Bronchial epithelial cell (primary cell): ENCODE data around the gene MPZL1. TPM values are rescaled to one million over a fixed set of nuclear protein-coding genes. Genes with fewer than 3 reads are reported as not detected.
A peak's percentile ranks its signal among the peaks of the same experiment; 100 is the strongest.

Experiments
- DNase-seq: peaks from one replicate; pipeline ENCODE4 v3.0.0-alpha.2; 2010; ENCODE audit warnings: low read depth
- FAIRE-seq: peaks from 2 replicates; lab custom pipeline; 2011; peaks lifted over from hg19 to GRCh38; lab: Jason Lieb, UNC
- H3K27me3 ChIP-seq: 2 replicates; pipeline ENCODE4 v1.5.1; 2011; ENCODE audit warnings: low read length; ENCODE audit not compliant: control insufficient read depth, insufficient read depth
- H3K36me3 ChIP-seq: 2 replicates; pipeline ENCODE4 v1.5.1; 2011; ENCODE audit warnings: low read length; ENCODE audit not compliant: control insufficient read depth, insufficient read depth
- H3K4me3 ChIP-seq: 2 replicates; pipeline ENCODE4 v1.5.1; 2011; ENCODE audit warnings: mild to moderate bottlenecking, low read depth, low read length, control low read depth
- total RNA-seq: library from RNA; depleted of rRNA; stranded (reverse); fragments of >200 nt; gene quantifications from 2 replicates; pipeline ENCODE4 v1.2.1, GENCODE V29; 2014
- TF ChIP-seq, protein P1 (sequence below): IDR thresholded peaks from 2 replicates; pipeline ENCODE4 v1.5.1; 2011; ENCODE audit warnings: mild to moderate bottlenecking, moderate library complexity, low read length, control low read depth, inconsistent platforms; ENCODE audit not compliant: insufficient read depth, severe bottlenecking

Gene MPZL1
- total RNA-seq, 1 donor from 2014 or later: 95.6 TPM

DNA sequence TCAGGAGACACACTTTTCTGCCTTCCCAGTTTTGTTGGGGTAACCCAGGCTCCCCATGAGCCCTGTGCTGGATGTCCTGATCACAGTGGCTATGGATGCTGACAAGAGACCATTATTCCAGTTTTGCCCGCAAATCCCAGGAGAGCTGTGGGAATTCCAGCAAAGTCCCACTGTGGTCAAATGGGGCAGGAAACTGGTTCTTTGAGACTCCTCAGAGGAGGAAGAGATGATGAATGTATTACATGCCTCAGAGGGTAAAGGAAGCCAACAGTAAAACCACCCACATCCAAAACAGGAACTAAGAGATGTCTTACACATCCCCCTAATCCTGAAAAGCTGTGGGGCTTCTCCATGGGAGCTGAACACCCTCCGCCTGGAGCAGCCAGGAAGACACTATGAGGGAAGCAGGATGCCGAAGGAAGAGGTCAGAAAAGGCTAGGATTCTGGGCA lies 12.8 kb upstream of the MPZL1 start:
- FAIRE-seq (no peak), DNase-seq (no peak)
- no peaks in the 10 kb centered on the region for H3K36me3 ChIP-seq
- TF ChIP-seq, protein P1, sequence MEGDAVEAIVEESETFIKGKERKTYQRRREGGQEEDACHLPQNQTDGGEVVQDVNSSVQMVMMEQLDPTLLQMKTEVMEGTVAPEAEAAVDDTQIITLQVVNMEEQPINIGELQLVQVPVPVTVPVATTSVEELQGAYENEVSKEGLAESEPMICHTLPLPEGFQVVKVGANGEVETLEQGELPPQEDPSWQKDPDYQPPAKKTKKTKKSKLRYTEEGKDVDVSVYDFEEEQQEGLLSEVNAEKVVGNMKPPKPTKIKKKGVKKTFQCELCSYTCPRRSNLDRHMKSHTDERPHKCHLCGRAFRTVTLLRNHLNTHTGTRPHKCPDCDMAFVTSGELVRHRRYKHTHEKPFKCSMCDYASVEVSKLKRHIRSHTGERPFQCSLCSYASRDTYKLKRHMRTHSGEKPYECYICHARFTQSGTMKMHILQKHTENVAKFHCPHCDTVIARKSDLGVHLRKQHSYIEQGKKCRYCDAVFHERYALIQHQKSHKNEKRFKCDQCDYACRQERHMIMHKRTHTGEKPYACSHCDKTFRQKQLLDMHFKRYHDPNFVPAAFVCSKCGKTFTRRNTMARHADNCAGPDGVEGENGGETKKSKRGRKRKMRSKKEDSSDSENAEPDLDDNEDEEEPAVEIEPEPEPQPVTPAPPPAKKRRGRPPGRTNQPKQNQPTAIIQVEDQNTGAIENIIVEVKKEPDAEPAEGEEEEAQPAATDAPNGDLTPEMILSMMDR: no peak
- peaks cover 2% of the 10 kb centered on the region for H3K27me3 ChIP-seq
- H3K4me3 ChIP-seq: no peak overlapping the region

DNA sequence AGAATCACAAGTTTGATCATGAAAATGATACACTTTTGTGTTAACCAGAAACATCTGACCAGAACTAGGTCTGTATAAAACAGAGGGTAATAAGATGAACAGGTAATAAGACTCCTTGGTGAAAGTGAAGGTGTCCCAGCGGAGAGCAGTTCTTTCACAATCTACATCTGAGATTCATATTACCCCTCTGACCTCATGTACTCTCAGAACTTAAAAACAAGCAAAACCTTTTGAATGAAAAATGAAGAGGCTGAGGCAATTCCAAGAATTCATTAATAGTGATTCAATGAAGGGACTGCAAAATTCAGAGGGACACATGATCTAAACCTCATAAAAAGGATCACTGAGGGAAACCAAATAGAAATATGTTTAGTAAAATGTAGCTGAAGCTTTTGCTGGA lies 10.9 kb upstream of the MPZL1 start:
- TF ChIP-seq, protein P1: no peak
- Histone ChIP-seq H3K27me3 (no peaks in the 10 kb centered on the region), H3K36me3 (no peaks in the 10 kb centered on the region), H3K4me3 (no peak overlapping the region)
- DNase-seq (no peak), FAIRE-seq (no peak)

DNA sequence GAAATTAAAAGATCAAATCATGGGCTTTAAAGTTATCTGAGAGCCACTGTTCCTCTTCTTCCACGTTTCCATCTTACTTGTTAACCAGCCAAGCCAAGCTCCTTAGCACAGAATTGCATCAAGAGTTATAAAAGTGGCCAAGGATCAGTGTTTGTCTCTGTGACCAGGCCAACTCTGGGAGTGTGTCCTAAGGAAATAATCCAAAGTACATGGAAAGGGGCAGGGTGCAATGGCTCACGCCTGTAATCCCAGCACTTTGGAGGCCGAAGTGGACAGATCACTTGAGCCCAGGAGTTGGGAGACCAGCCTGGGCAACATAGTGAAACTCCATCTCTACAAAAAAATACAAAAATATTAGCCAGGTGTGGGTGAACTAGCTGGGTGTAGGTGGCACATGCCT lies 10.0 kb upstream of the MPZL1 start:
- FAIRE-seq (no peak), DNase-seq (no peak)
- no peak overlapping the region for H3K4me3 ChIP-seq

DNA sequence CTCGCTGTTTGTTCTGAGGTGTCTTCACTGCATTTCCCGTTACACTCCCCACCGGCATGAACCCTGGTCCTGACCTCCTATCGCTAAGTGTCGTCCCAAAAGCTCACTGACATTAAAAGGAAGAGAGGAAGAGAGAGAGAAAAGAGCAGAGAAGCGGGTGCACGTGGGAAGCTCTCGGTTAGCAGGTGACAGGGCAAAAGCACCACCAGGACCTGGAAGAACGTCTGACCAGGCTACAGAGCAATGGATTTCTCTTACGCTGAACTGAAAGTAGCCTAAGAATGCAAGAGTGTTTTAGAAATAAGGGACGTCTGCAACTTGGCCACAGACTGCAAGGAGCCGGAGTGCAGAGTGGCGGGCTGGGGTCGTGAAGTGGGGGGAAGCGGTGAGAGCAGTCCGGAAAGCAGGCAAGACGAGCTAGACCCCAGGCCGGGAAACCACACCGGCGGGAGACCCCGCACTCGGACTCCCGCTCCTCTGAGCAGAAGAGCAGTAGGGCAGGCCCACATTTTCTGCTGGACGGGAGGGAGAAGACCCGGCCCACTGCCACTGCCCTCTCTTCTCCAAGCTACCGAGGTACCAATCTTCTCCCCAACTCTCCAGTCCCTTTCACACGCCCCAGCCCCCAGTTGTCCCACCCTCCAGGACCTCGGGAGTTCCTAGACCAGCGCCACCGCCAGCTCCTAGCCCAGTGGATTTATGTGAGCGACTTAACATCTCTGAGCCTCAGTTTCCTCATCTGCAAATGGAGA lies 8.3 kb upstream of the MPZL1 start:
- H3K27me3 ChIP-seq: no peaks in the 10 kb centered on the region
- H3K4me3 ChIP-seq: peak overlapping the region; percentile 94
- no peak for DNase-seq
- no peak for FAIRE-seq
- TF ChIP-seq, protein P1: no peak
- H3K36me3 ChIP-seq: no peaks in the 10 kb centered on the region

More for the DNA sequence above, 10.0 kb upstream of the MPZL1 start:
- Histone ChIP-seq H3K36me3 (no peaks in the 10 kb centered on the region), H3K27me3 (no peaks in the 10 kb centered on the region)
- TF ChIP-seq, protein P1: no peak

DNA sequence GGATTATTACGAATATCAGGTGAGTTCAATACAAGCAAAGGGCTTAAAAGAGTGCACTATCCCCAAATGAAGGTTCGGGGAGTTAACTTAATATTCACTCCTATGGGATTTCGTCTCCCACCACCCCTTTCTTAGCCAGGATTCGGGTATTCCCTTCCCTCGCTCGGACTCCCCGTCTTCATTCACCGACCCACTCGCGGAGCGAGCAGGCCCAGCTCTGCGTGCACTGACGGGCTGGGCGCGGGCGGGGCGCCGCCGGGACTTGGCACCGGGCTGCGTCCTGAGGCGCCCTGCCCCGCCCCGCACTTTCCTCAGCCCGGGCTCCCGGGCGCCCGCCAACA lies 7.7 kb upstream of the MPZL1 start:
- DNase-seq: no peak
- no peaks in the 10 kb centered on the region for H3K36me3 ChIP-seq
- FAIRE-seq: no peak
- H3K4me3 ChIP-seq: peak overlapping the region; percentile 94
- no peaks in the 10 kb centered on the region for H3K27me3 ChIP-seq
- TF ChIP-seq, protein P1: no peak
